Testis (tissue), 3 donors: ENCODE results near the gene ZNF490. TPM values are rescaled to one million over a fixed set of nuclear protein-coding genes. Genes with fewer than 3 reads are reported as not detected.
"Not testable (repeated sequence)": the region's sequence is repeated elsewhere in the genome, so short reads cannot be mapped to it uniquely, and the experiment has no call there.

ENCODE experiments used
- DNase-seq: peaks from one replicate; pipeline ENCODE4 v3.0.0-alpha.2; 2019
- H3K27ac ChIP-seq, 2 donors: fragments of 200-600 bp; sonication (generic); one replicate each; pipeline ENCODE4 v1.5.1; 2019
- H3K27me3 ChIP-seq: fragments of 200-600 bp; sonication (generic); one replicate; pipeline ENCODE4 v1.5.1; 2019
- H3K36me3 ChIP-seq: fragments of 200-600 bp; sonication (generic); one replicate; pipeline ENCODE4 v1.5.1; 2017; ENCODE audit warnings: low read depth; ENCODE audit errors: missing control alignments
- H3K4me1 ChIP-seq: fragments of 200-600 bp; sonication (generic); one replicate; pipeline ENCODE4 v1.5.1; 2019
- H3K4me3 ChIP-seq, 2 donors: fragments of 200-600 bp; sonication (generic); one replicate each; pipeline ENCODE4 v1.5.1; 2017 to 2019
- H3K9me3 ChIP-seq: fragments of 200-600 bp; sonication (generic); one replicate; pipeline ENCODE4 v1.5.1; 2017
- POLR2A ChIP-seq: fragments of 450-650 bp; IDR thresholded peaks from one replicate; pipeline ENCODE4 v1.6.1; 2017; ENCODE audit warnings: antibody characterized with exemption, mild to moderate bottlenecking, moderate library complexity
- WGBS, 2 donors: methylation state at CpG; one replicate each; pipeline ENCODE4 v1.1.5; 2018; 5-methylcytosine and 5-hydroxymethylcytosine counted together
- intact Hi-C: fragments of 100-400 bp; cut with DNase I; formaldehyde crosslinking; loops from one replicate; pipeline ENCODE4 v1.15.1; 2023; ENCODE audit warnings: low total_unique reads
- polyA plus RNA-seq: library from polyadenylated mRNA; stranded (reverse); fragments of 350-450 nt; fragmentation: Illumina TruSeq; extraction: RNeasy Lipid Tissue Mini Kit (QIAGEN cat#74804); gene quantifications from one replicate; pipeline ENCODE4 v1.2.3, GENCODE V29; 2014; ENCODE audit warnings: low read depth, low replicate concordance; ENCODE audit not compliant: insufficient read depth
- total RNA-seq, 2 donors: library from RNA; depleted of rRNA; stranded (reverse); fragments of >200 nt; gene quantifications; one replicate each; pipeline ENCODE4 v1.2.3, GENCODE V29; 2016
- TF ChIP-seq, protein P1 (sequence below), 3 experiments: fragments of 450-650 bp in 2 of 3; fragments of 200-600 bp in 1 of 3; sonication (generic) in 1 of 3; IDR thresholded peaks; one replicate each; pipeline ENCODE4 v1.5.1; 2016 to 2019; ENCODE audit warnings: antibody characterized with exemption in 3 of 3, mild to moderate bottlenecking in 2 of 3, moderate library complexity in 1 of 3

Gene ZNF490
- total and polyA plus RNA-seq, 3 donors from 2014 or later = 2.5 to 10.4 (median 6.6) TPM

DNA sequence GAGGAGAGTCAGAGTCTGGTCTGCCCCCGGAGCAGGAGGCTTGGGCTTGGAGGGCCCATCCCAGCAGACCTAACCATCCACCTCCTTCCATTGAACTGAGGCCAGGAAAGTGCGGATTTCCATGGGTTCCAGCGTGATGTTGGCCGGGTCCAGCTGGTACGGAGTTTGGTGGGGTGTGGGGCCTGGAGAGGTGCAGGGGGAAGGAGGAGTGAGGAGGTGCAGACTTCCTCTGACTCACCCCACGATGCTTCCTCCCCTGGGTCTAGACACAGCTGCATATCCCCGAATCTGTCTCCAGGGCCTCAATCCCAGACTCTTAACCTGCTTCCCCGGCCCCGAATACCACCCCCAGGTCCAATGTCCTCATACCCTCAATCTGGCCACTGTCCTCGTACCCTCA lies 35.9 kb upstream of the ZNF490 start:
- Histone ChIP-seq H3K27ac (no peak overlapping the region), H3K4me3 (no peak overlapping the region), H3K36me3 (no peaks in the 10 kb centered on the region), H3K4me1 (peaks cover 2% of the 10 kb centered on the region), H3K27me3 (no peaks in the 10 kb centered on the region), H3K9me3 (no peaks in the 10 kb centered on the region)
- WGBS, 2 donors = 85 to 90% methylated on average over 10 of the region's 10 CpGs
- intact Hi-C loops = no loop called here
- DNase-seq = no peak
- TF ChIP-seq POLR2A = no peak
- TF ChIP-seq, protein P1, sequence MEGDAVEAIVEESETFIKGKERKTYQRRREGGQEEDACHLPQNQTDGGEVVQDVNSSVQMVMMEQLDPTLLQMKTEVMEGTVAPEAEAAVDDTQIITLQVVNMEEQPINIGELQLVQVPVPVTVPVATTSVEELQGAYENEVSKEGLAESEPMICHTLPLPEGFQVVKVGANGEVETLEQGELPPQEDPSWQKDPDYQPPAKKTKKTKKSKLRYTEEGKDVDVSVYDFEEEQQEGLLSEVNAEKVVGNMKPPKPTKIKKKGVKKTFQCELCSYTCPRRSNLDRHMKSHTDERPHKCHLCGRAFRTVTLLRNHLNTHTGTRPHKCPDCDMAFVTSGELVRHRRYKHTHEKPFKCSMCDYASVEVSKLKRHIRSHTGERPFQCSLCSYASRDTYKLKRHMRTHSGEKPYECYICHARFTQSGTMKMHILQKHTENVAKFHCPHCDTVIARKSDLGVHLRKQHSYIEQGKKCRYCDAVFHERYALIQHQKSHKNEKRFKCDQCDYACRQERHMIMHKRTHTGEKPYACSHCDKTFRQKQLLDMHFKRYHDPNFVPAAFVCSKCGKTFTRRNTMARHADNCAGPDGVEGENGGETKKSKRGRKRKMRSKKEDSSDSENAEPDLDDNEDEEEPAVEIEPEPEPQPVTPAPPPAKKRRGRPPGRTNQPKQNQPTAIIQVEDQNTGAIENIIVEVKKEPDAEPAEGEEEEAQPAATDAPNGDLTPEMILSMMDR (IDR thresholded peaks at IDR 0.05) = no peak

DNA sequence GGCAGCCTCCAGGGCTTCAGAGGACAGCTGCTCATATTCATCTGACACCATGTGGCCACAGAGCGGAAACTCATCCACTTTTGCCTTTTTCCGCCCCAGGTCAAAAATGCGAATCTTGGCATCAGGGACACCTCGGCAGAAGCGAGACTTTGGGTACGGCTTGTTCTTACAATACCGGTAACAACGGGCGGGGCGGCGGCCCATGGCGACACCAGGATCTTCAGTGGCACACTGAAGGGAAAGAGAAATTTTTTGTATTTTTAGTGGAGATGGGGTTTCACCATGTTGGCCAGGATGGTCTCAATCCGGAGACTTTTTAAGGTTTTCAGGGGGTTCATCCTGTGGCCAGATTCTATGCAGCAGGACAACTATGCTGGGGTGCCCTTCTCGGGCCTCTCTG lies 33.1 kb upstream of the ZNF490 start:
- H3K36me3 ChIP-seq, DNase-seq, H3K27me3 ChIP-seq, H3K9me3 ChIP-seq, H3K4me1 ChIP-seq, intact Hi-C loops, H3K4me3 ChIP-seq, H3K27ac ChIP-seq: not testable (repeated sequence)
- 69 to 83% methylated on average over 14 of the region's 14 CpGs for WGBS, 2 donors

DNA sequence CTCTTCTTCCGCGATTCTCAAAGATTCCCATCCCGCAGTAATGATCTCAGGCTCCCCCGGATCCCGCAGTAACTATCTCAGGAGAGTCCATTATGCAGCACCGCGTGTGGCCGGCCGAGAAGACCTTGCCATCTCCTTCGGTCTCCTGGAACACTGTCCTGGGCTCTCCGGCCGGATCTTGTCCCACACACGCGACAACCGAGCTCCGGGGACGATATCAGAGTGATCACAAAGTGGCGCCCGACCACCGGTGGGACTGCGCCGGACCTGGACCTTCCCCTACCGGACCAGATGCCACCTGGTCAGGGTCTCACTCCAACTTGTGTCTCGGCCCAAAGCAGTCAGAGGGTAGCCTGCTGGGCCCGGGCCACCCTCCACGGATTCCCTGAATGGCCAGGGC lies 31.9 kb upstream of the ZNF490 start:
- intact Hi-C loops = no loop called here
- Histone ChIP-seq H3K36me3 (no peaks in the 10 kb centered on the region), H3K4me3 (no peak overlapping the region), H3K27me3 (no peaks in the 10 kb centered on the region), H3K4me1 (peaks cover 5% of the 10 kb centered on the region), H3K9me3 (no peaks in the 10 kb centered on the region), H3K27ac (no peak overlapping the region)
- DNase-seq = no peak
- TF ChIP-seq POLR2A = no peak
- TF ChIP-seq, protein P1 (IDR thresholded peaks at IDR 0.05) = no peak
- WGBS, 2 donors = 70 to 72% methylated on average over 22 to 26 of the region's 26 CpGs

DNA sequence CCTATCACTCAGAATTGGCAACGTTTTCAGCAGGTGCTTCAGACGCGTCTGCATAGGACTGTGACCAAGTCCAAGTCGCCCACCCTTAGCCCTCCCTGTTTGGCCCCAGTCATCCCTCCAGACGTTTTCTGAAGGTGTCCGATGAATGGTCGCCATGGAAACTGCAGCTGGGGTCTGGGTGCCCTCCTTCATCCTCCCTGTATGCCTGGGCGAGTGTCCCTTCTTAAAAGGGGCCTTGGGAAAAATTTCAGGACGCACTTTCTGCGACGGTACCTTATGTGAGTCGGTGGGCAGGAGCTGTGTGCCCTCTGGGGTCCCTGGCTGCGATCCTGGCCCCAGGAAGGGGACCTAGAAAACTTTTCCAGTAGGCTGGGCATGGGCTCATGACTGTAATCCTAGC lies 30.8 kb upstream of the ZNF490 start:
- H3K4me3 ChIP-seq = no peak overlapping the region
- no peak overlapping the region for H3K27ac ChIP-seq
- WGBS, 2 donors = 34 to 61% methylated on average over 7 to 13 of the region's 13 CpGs
- H3K36me3 ChIP-seq = no peaks in the 10 kb centered on the region
- H3K4me1 ChIP-seq = peaks cover 5% of the 10 kb centered on the region
- no peaks in the 10 kb centered on the region for H3K27me3 ChIP-seq
- intact Hi-C loops = no loop called here
- DNase-seq = no peak
- no peaks in the 10 kb centered on the region for H3K9me3 ChIP-seq
- TF ChIP-seq, protein P1 (IDR thresholded peaks at IDR 0.05) = no peak
- no peak for TF ChIP-seq POLR2A

DNA sequence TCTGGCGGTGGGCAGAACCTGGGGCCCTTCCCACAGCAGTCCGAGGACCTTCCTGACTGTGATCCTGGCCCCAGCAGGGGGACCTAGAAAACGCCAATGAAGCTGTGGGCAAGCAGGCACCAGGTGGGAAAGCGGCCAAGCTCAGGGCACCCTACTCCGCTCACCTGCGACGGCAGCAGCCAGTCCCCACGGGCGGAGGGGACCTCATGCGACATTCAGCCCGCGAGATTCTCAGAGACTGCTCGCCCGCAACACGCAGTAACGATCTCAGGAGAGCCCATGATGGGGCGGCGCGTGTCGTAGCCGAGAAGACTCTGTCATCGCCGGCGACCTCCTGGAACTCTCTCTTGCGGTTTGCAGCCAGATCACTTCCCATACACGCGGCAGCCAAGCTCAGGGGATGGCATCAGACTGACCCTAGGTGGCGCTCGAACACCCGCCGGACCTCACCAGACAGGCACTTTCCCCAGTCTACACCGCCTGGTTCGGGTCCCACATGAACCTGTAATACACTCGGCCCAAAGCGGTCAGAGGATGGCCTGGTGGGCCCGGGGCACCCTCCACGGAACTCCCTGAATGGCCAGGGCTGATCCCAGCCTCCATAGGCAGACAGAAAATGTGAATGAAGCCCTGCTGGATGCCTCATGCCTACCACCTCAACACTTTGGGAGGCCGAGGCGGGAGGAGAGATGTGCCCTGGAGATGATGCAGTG lies 29.4 kb upstream of the ZNF490 start:
- Histone ChIP-seq H3K36me3 (no peaks in the 10 kb centered on the region), H3K9me3 (no peaks in the 10 kb centered on the region), H3K27me3 (no peaks in the 10 kb centered on the region), H3K4me3 (no peak overlapping the region), H3K4me1 (peaks cover 5% of the 10 kb centered on the region), H3K27ac (no peak overlapping the region)
- TF ChIP-seq, protein P1 (IDR thresholded peaks at IDR 0.05) = peak in 2 of 3 experiments; percentile 59 to 64
- TF ChIP-seq POLR2A = no peak
- intact Hi-C loops = no loop called here
- 9 to 28% methylated on average over 15 to 38 of the region's 39 CpGs for WGBS, 2 donors
- peak; percentile 79 for DNase-seq
